Osteoblast (primary cell): ENCODE measurements around the gene SESN3. TPM values are rescaled to one million over a fixed set of nuclear protein-coding genes. Genes with fewer than 3 reads are reported as not detected.

Source experiments
- DNase-seq: peaks from one replicate; pipeline ENCODE4 v3.0.0; 2011; ENCODE audit warnings: low spot score, mixed read lengths; ENCODE audit not compliant: insufficient read length; ENCODE audit errors: missing footprints
- H2AFZ ChIP-seq: 2 replicates; pipeline ENCODE4 v1.6.0; 2011; ENCODE audit warnings: mild to moderate bottlenecking, low read length
- H3K27ac ChIP-seq: 2 replicates; pipeline ENCODE4 v1.5.1; 2011; ENCODE audit warnings: mild to moderate bottlenecking, low read depth, low read length, moderate library complexity
- H3K27me3 ChIP-seq: 2 replicates; pipeline ENCODE4 v1.6.0; 2012; ENCODE audit warnings: mild to moderate bottlenecking, control low read depth, inconsistent platforms, low read length, moderate library complexity; ENCODE audit not compliant: insufficient read depth
- H3K36me3 ChIP-seq: 2 replicates; pipeline ENCODE4 v1.5.1; 2011; ENCODE audit warnings: mild to moderate bottlenecking, low read length, control low read depth, moderate library complexity; ENCODE audit not compliant: insufficient read depth
- H3K4me1 ChIP-seq: 2 replicates; pipeline ENCODE4 v1.5.1; 2011; ENCODE audit warnings: mild to moderate bottlenecking, low read length, control low read depth, moderate library complexity; ENCODE audit not compliant: insufficient read depth
- H3K4me2 ChIP-seq: 2 replicates; pipeline ENCODE4 v1.6.0; 2011; ENCODE audit warnings: mild to moderate bottlenecking, low read length; ENCODE audit not compliant: insufficient read depth
- H3K4me3 ChIP-seq: fragments of 200-600 bp; sonication (generic); 3 replicates; pipeline ENCODE4 v1.5.1; 2012; ENCODE audit warnings: mild to moderate bottlenecking, low read length, inconsistent platforms; ENCODE audit not compliant: insufficient read depth
- H3K79me2 ChIP-seq: 2 replicates; pipeline ENCODE4 v1.6.0; 2012; ENCODE audit warnings: mild to moderate bottlenecking, low read length, control low read depth, inconsistent platforms; ENCODE audit not compliant: insufficient read depth
- H3K9me3 ChIP-seq: 2 replicates; pipeline ENCODE4 v1.5.1; 2011; ENCODE audit warnings: low read depth, low read length, control low read depth
- H4K20me1 ChIP-seq: 2 replicates; pipeline ENCODE4 v1.6.0; 2012; ENCODE audit warnings: mild to moderate bottlenecking, low read length, control low read depth; ENCODE audit not compliant: insufficient read depth
- total RNA-seq: library from RNA; depleted of rRNA; stranded (reverse); fragments of >200 nt; gene quantifications from 2 replicates; pipeline ENCODE4 v1.2.3, GENCODE V29; 2012
- TF ChIP-seq, protein P1 (sequence below): IDR thresholded peaks from 2 replicates; pipeline ENCODE4 v1.5.1; 2011; ENCODE audit warnings: mild to moderate bottlenecking, low read depth, low read length, moderate library complexity; ENCODE audit errors: extremely low read depth

SESN3 gene
- total RNA-seq, 1 donor, result 24.6 TPM

DNA sequence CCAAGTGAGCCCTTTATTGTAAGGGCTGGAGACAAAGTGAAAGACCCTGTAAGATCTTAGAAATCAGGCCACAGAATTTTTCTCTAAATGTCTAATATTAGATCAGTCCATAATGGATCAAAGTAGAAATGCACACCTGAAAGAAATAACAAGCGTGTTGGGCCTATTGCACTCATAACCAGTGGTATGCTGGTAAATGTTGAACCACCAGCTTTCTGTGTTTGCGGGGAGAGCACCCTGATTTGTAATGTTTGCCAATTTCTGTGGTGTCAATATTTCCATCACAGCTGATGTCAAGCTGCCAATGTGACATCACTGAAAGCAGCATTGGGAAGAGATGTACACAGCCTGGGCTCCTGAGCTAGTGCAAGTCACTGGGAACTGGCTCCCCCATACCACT lies 95.1 kb downstream of the SESN3 start:
- H2AFZ ChIP-seq, result no peak overlapping the region
- DNase-seq, result no peak
- H3K4me3 ChIP-seq, result no peak overlapping the region
- H3K79me2 ChIP-seq, result no peaks in the 10 kb centered on the region
- H3K36me3 ChIP-seq, result no peaks in the 10 kb centered on the region
- H3K9me3 ChIP-seq, result no peaks in the 10 kb centered on the region
- H3K4me1 ChIP-seq, result peaks cover 27% of the 10 kb centered on the region
- TF ChIP-seq, protein P1, sequence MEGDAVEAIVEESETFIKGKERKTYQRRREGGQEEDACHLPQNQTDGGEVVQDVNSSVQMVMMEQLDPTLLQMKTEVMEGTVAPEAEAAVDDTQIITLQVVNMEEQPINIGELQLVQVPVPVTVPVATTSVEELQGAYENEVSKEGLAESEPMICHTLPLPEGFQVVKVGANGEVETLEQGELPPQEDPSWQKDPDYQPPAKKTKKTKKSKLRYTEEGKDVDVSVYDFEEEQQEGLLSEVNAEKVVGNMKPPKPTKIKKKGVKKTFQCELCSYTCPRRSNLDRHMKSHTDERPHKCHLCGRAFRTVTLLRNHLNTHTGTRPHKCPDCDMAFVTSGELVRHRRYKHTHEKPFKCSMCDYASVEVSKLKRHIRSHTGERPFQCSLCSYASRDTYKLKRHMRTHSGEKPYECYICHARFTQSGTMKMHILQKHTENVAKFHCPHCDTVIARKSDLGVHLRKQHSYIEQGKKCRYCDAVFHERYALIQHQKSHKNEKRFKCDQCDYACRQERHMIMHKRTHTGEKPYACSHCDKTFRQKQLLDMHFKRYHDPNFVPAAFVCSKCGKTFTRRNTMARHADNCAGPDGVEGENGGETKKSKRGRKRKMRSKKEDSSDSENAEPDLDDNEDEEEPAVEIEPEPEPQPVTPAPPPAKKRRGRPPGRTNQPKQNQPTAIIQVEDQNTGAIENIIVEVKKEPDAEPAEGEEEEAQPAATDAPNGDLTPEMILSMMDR, result no peak
- no peaks in the 10 kb centered on the region for H4K20me1 ChIP-seq
- no peak overlapping the region for H3K27ac ChIP-seq
- no peak overlapping the region for H3K4me2 ChIP-seq
- H3K27me3 ChIP-seq, result no peaks in the 10 kb centered on the region

DNA sequence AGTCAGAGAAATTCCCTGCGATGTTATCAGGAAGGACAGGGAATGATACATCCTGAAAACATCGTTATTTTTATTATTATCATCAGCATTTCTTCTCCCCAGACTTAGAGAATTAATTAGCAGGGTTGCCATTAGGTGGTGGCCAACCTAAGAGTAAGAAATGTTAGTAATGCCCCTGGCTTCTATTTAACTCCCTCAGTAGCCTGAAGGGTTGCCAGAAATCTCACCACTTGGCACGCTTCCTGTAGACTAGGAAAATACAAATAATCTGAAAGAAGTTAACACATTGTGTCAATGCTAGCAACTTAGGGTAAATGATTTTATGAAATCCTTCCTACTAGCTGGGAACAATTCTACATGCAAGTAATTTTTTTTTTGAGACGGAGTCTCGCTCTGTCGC lies 95.8 kb downstream of the SESN3 start:
- H3K4me2 ChIP-seq, result no peak overlapping the region

DNA sequence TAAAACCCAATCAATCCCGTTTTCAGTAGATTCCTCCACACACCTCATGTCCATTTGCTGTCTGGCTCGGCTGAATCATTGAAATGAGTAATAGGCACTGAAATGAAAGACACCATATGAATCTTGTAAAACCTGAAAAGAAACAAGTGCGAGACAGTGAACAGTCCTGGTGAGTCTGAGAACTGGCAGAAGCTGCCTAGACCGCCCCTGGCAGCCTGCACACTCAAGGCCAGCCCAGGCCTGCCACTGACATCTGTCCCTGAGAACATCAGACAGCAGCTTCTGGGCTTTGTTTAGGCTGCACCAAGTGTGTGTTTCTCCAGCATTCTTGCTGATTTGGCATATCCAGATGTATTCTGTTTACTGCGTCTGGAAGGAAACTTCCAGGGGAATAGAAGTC lies 96.5 kb downstream of the SESN3 start:
- Histone ChIP-seq H2AFZ (no peak overlapping the region), H3K4me1 (peaks cover 19% of the 10 kb centered on the region), H3K4me2 (peak overlapping the region; percentile 56), H4K20me1 (no peaks in the 10 kb centered on the region), H3K79me2 (no peaks in the 10 kb centered on the region), H3K27me3 (no peaks in the 10 kb centered on the region), H3K4me3 (peak overlapping the region; percentile 14), H3K36me3 (no peaks in the 10 kb centered on the region), H3K9me3 (no peaks in the 10 kb centered on the region), H3K27ac (peak overlapping the region; percentile 60)
- DNase-seq, result peak; percentile 66
- TF ChIP-seq, protein P1, result no peak

More for the DNA sequence above, 95.8 kb downstream of the SESN3 start:
- DNase-seq, result no peak
- Histone ChIP-seq H3K27ac (peak overlapping the region; percentile 60), H3K79me2 (no peaks in the 10 kb centered on the region), H3K4me3 (no peak overlapping the region), H2AFZ (no peak overlapping the region), H3K9me3 (no peaks in the 10 kb centered on the region), H4K20me1 (no peaks in the 10 kb centered on the region), H3K36me3 (no peaks in the 10 kb centered on the region), H3K4me1 (peaks cover 21% of the 10 kb centered on the region), H3K27me3 (no peaks in the 10 kb centered on the region)
- TF ChIP-seq, protein P1, result no peak

DNA sequence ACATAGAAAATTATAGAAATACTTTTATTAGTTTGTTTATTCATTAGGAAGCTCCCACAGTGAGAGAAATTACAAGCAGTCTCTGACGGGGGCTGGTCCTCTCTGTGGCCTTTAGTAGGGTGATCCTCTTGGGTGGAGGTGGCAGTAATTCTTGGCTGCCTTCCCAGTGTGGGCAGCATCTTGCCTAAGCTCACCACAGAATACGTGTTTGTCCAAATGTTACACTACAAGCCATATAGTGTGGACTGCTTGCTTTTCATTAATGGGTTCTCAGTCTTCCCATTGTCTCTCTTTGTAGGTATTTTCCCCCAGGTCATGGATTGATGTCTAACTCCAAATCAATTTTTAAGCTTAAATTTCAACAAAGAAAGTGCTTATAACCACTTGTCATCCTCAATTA lies 98.0 kb downstream of the SESN3 start:
- TF ChIP-seq, protein P1, result no peak
- H2AFZ ChIP-seq, result no peak overlapping the region
- no peaks in the 10 kb centered on the region for H3K9me3 ChIP-seq
- H3K4me3 ChIP-seq, result no peak overlapping the region
- H3K79me2 ChIP-seq, result no peaks in the 10 kb centered on the region
- H3K4me2 ChIP-seq, result no peak overlapping the region
- H3K27ac ChIP-seq, result no peak overlapping the region
- no peak for DNase-seq
- no peaks in the 10 kb centered on the region for H3K27me3 ChIP-seq
- H3K4me1 ChIP-seq, result peaks cover 19% of the 10 kb centered on the region
- H3K36me3 ChIP-seq, result no peaks in the 10 kb centered on the region
- H4K20me1 ChIP-seq, result no peaks in the 10 kb centered on the region
